GM18867 (cell line): Measurements from ENCODE around the gene SLC16A4.
"Not testable (repeated sequence)": the region's sequence is repeated elsewhere in the genome, so short reads cannot be mapped to it uniquely, and the experiment has no call there.

Experiments
- ATAC-seq: cut with Tn5 transposase; IDR thresholded peaks from one replicate; pipeline ENCODE4 v1.9.1; 2021; ENCODE audit warnings: mild to moderate bottlenecking, moderate library complexity; ENCODE audit not compliant: unreplicated experiment

SLC16A4 gene

DNA sequence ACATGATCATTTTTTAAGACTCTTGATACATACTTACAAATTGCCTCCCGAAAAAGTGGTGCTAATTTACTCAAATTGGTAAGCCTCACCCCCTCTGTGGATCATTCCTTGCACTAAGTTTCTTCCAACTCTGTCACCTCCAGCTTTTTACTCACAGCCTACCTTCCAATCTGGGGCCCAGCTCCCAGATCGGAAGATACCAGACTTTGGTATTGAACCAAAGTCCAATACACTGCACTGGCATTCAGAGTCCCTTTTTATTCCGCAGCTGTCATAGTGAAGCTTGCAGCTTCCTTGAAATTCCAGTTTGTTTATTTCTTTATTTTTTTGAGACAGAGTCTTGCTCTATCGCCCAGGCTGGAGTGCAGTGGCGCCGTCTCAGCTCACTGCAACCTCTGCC lies 18.5 kb upstream of the SLC16A4 start:
- no peak for ATAC-seq

DNA sequence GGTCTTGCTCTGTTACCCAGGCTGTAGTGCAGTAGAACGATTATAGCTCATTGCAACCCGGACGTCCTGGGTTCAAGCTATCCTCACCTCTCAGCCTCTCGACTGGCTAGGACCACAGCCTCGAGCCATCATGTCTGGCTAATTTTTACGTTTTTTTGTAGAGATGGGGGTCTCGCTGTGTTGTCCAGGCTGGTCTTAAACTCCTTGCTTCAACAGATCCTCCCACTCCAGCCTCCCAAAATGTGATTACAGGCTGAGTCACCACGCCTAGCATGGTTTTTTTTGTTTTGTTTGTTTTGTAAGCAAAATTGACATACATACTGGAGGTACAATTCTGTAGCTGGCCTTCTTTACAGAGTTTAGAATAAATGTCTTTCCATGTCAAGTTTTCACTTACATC lies 17.7 kb upstream of the SLC16A4 start:
- ATAC-seq, result no peak

GRCh38 chr1:110407260-110408210 lies 16.7 kb upstream of the SLC16A4 start, which contains the start of gene LAMTOR5:
Gene LAMTOR5 (minus strand): TSS chr1:110407694. CDS start chr1:110407620, 74 bp downstream.
- peak; percentile 87 for ATAC-seq

DNA sequence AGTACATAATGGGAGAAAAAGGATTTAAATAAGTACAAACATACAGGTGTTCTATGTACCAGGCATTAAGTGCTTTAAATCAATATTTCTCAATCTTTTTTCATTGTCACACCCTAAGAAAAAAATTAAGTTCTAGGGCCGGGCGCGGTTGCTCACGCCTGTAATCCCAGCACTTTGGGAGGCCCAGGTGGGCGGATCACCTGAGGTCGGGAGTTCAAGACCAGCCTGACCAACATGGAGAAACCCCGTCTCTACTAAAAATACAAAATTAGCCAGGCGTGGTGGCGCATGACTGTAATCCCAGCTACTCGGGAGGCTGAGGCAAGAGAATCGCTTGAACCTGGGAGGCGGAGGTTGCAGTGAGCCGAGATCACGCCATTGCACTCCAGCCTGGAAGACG lies 15.6 kb upstream of the SLC16A4 start:
- ATAC-seq, result not testable (repeated sequence)

DNA sequence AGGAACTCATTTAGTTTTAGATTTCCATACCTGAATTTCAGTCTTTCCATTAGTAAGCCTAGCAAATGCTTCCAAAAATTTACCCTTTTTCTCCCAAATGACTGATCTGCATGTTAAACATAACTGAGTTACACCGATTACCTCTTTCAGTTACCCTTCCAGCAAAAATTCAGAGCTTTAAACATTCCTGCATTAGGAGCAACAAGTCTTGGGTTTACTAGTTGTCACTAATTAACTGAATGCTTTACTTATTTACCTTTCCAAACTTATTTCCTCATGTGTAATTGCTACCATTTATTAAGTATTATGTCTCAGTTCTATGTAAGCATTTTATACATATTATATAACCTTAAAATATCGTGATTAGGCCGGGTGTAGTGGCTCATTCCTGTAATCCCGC lies 13.6 kb upstream of the SLC16A4 start:
- no peak for ATAC-seq

GRCh38 chr1:110403805-110404204 lies 13.0 kb upstream of the SLC16A4 start:
- no peak for ATAC-seq

GRCh38 chr1:110396259-110396958 lies 5.6 kb upstream of the SLC16A4 start:
- ATAC-seq, result not testable (repeated sequence)

- no peak for ATAC-seq
These were observed 3.6 kb upstream of the SLC16A4 start for GRCh38 chr1:110394493-110394820.

DNA sequence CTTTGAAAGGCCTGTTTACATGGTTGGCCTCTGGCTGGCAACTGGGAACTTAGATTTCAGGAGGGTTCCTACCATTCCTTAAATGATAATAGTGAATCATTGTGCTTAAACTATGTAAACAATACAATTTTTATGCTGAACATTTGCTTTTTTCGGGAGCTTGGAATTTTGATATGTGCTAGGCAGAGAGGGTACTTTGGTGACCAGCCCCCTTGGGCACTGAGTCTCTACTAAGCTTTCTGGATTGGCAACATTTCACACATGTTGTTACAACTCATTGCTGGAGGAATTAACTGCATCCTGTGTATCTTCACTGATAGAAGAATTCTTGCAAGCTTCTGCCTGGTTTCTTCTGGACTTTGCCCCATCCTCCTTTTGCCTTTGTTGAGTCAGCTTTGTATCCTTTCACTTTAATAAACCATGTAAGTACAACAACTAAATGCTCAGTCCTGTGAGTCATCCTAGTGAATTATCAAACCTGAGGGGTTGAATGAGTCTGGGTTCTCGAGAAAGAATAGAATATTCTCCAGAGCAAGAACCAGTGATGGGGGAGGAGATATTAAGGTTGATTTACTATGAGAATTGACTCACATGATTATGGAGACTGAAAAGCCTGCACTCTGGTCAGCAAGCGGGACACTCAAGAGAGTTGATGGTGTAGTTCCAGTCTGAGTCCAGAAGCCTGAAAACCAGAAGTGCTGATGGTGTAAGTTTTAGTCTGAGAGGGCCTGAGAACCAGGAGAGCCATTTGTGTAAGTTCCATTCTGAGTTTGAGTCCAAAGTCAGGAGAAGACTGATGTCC lies 3.1 kb upstream of the SLC16A4 start:
- ATAC-seq, result no peak

DNA sequence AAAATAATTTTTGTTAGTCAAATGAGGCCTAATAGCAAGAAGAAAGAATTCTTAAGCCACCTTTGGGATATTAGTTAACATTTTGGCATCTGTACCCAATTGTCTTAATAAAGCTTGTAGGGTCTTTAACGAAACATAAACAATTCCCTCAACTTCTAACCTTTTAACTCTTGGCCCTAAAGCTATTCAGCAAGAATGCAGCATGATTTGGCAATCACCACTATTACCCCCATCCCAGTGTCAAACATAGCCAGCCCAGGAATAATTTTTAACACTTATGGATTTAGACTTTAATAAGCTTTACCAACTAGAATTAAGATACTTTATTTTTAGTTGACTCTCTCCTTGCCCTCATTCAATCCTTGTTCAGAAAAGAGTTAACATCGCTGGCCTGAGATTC lies 2.5 kb upstream of the SLC16A4 start:
- no peak for ATAC-seq

GRCh38 chr1:110390096-110390495 lies 730 bp downstream of the SLC16A4 start:
- no peak for ATAC-seq

DNA sequence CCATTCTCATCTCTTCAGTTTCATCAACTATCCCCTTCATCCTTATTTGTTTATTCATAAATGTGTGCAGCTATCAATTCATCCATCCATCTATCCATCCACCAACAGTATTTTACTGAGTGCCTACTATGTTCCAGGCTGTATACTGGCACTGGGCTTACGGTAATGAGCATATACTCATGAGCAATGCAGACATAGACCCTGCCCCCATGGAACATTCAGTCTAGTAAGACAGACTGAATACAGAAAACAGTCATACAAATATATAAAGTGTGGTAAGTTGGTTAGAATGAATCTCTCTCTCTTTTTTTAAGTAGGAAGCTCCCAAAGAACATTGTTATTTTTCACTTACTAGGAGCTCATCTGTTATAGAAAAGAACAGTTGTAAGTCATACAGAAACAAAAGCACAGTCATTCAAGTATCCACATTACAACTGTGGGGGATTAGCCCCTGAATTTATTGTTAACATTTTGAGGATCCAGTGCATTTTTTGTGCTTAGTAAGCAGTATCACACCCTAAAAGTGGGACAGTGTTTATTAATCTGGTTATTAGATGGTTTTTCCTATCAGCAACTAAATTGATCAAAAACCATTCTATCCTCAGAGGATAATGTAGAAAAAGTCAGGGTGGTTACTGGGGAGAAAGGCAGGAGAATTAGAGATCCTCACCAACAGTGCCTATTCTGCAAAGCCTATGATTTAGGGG lies 3.6 kb downstream of the SLC16A4 start:
- ATAC-seq, result no peak

DNA sequence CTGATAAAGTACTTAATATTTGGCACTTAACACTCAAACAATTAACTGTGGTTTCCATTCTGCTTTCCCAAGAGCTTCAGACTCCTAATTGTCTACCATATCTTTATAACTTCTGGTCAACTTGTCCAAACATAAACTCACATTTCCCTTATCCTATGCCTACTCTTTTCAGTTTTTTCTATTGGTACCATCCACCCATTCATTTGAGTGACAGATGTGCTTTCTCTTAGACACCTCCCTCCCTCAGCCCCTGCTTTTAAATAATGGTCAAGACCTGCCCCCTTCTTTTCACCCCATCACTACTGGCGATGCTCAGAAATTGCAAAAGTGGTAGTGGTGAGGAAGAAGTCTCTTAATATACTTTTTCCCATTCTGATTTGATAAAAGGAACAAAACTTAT lies 5.5 kb downstream of the SLC16A4 start:
- no peak for ATAC-seq

DNA sequence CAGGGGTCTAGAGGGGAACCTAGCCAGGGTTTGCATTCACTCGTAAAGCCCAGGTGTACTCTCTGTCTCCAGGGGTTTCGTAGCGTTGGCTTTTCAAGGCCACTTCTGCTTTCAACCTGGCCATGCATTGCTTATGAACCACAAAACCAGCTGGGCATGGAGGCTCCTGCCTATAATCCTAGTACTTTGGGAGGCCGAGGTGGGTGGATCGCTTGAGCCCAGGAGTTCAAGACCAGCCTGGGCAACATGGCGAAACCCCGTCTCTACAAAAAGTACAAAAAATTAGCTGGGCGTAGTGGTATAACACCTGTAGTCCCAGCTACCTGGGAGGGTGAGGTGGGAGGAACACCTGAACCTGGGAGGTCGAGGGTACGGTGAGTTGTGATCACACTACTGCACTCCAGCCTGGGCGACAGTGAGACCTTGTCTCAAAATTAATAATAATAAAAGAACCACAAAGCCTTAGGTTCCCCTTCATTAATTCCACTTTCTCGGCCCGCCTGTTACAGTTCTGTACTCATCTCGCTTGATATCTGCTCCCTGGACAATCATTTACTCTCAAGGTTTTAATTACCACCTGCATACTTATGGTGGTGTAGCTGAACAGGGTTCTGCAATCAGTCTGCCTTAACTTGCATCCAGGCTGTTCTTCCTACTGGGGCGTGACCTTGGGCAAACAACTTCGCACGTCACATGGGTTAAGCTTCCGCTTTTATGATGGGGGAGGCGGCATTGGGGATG lies 6.1 kb downstream of the SLC16A4 start:
- peak; percentile 71 for ATAC-seq

DNA sequence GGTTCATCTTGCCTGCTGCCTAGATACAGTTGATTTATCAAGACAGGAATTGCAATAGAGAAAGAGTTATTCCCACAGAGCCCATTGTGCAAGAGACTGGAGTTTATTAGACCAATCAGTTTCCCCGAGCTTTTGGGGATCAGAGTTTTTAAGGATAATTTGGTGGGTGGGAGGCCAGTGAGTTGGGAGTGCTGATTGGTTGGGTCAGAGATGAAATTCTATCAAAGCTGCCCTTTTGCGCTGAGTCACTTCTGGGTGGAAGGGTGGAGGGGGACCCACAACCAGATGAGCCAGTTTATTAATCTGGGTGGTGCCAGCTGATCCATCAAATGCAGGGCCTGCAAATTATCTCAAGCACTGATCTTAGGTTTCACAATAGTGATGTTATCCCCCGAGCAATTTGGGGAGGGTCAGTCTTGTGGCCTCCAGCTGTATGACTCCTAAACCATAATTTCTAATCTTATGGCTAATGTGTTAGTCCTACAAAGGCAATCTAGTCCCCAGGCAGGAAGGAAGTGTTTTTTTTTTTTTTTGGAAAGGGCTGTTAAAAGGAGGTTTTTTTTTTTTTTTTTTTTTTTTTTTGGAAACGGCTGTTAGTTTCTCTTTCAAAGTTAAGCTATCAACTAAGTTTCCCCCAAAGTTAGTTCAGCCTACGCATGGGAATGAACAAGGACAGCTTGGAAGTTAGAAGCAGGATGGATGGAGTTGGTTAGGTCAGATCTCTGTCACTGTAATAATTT lies 7.4 kb downstream of the SLC16A4 start:
- no peak for ATAC-seq

GRCh38 chr1:110380672-110381283 lies 10.0 kb downstream of the SLC16A4 start:
- ATAC-seq, result no peak

DNA sequence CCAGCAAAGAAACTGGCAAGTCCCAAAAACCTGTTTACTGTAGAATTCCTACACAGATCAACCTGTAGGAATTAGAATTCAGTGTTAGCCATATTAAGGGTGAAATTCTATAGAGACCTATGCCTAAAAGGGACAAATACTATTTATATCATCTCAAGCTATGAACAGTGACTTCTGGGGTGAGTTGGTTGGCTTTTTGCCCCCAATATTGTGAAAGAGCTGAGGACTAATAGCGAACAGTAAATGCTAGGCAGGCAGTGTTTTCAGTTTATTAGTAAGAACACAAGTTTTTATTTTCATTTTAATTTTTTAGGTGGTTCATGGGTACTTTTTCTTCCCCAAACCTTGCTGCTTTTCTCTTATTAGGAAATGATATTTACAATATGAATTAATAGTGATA lies 15.3 kb downstream of the SLC16A4 start:
- ATAC-seq, result no peak

DNA sequence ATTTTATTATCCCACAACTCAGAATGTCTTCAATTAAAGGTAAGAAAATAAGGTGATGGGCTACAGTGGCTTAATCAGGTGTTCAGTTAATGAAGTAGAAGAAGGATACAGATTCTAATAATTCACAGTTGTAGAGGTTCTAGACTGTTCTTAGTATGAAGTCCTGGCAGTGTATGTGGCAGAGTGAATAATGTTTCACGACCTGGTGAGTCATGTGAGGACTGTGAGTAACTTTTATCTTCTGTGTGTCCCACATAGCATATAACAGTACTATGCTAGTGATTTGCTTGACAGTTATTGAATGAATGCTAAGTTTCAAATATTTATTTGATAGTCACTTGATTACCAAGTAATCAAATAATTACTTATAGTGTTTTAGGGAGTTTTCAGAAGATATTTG lies 20.0 kb downstream of the SLC16A4 start:
- no peak for ATAC-seq

DNA sequence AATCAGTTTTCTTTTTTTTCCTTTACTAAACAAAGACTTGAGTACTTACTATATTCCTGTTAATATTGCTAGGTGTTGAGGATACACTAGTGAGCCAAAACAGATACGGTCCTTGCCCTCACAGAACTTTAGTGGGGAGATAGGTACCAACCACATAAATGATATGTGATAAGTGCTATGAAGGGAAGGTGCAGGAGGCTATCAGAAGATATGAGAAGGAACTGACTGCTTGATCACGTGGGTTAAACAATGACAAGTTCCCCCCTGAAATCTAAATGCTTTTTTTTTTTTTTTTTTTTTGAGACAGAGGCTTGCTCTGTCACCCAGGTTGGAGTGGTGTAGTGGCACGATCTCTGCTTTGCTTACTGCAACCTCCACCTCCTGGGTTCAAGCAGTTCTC lies 26.6 kb downstream of the SLC16A4 start:
- no peak for ATAC-seq
